GM19025 (cell line): Measurements from ENCODE around the gene RALGAPA1.
"Not testable (repeated sequence)": the region's sequence is repeated elsewhere in the genome, so short reads cannot be mapped to it uniquely, and the experiment has no call there.

Source experiments
- ATAC-seq: cut with Tn5 transposase; IDR thresholded peaks from one replicate; pipeline ENCODE4 v1.9.1; 2021; ENCODE audit warnings: mild to moderate bottlenecking, low read depth, moderate library complexity; ENCODE audit not compliant: unreplicated experiment

RALGAPA1 gene

GRCh38 chr14:35808638-35809563 lies at the start of gene RALGAPA1:
Gene RALGAPA1 (minus strand): TSS chr14:35809295. CDS start chr14:35808835, 460 bp downstream.
- peak; percentile 94 for ATAC-seq

- ATAC-seq, result no peak
Measured at GRCh38 chr14:35858521-35859209, 49.6 kb upstream of the RALGAPA1 start.

- peak; percentile 93 for ATAC-seq
Measured at GRCh38 chr14:35855876-35856481, 46.9 kb upstream of the RALGAPA1 start.

- ATAC-seq, result no peak
Measured at GRCh38 chr14:35854696-35855270, 45.7 kb upstream of the RALGAPA1 start.

GRCh38 chr14:35853225-35853624 lies 44.1 kb upstream of the RALGAPA1 start:
- ATAC-seq, result no peak

- ATAC-seq, result no peak
Measured at GRCh38 chr14:35851823-35852222, 42.7 kb upstream of the RALGAPA1 start.

- ATAC-seq, result no peak
Measured at GRCh38 chr14:35849122-35849521, 40.0 kb upstream of the RALGAPA1 start.

GRCh38 chr14:35847636-35848035 lies 38.5 kb upstream of the RALGAPA1 start:
- ATAC-seq, result no peak

- no peak for ATAC-seq
Measured at GRCh38 chr14:35844494-35844893, 35.4 kb upstream of the RALGAPA1 start.

GRCh38 chr14:35842245-35842644 lies 33.1 kb upstream of the RALGAPA1 start:
- ATAC-seq, result not testable (repeated sequence)

- ATAC-seq, result not testable (repeated sequence)
Measured at GRCh38 chr14:35841704-35842103, 32.6 kb upstream of the RALGAPA1 start.

- ATAC-seq, result no peak
Measured at GRCh38 chr14:35835208-35835982, 26.3 kb upstream of the RALGAPA1 start.

- no peak for ATAC-seq
Measured at GRCh38 chr14:35829449-35829848, 20.4 kb upstream of the RALGAPA1 start.

- no peak for ATAC-seq
Measured at GRCh38 chr14:35827678-35828472, 18.8 kb upstream of the RALGAPA1 start.

- no peak for ATAC-seq
Measured at GRCh38 chr14:35826952-35827416, 17.9 kb upstream of the RALGAPA1 start.

- ATAC-seq, result peak; percentile 94
Measured at GRCh38 chr14:35826218-35826951, 17.3 kb upstream of the RALGAPA1 start, which contains the start of gene BRMS1L. Gene BRMS1L (plus strand): TSS chr14:35826338. CDS start chr14:35826517, 179 bp downstream.

GRCh38 chr14:35825968-35826217 lies 16.8 kb upstream of the RALGAPA1 start:
- no peak for ATAC-seq

GRCh38 chr14:35824446-35825165 lies 15.5 kb upstream of the RALGAPA1 start:
- ATAC-seq, result not testable (repeated sequence)
